Colon (tissue), 2 donors: ENCODE data around the gene CALCOCO2.
"Not testable (repeated sequence)": the region's sequence is repeated elsewhere in the genome, so short reads cannot be mapped to it uniquely, and the experiment has no call there.

ENCODE experiments used
- FAIRE-seq: peaks from 2 replicates; lab custom pipeline; 2012; peaks lifted over from hg19 to GRCh38; lab: Jason Lieb, UNC
- donor health status: control.
- donor health status: control.

CALCOCO2 gene

GRCh38 chr17:48830840-48831548 is at the start of gene CALCOCO2:
CALCOCO2 (plus strand) TSS chr17:48831035; CDS start chr17:48841708, 10,673 bp downstream.
- no peak for FAIRE-seq

GRCh38 chr17:48787828-48788227 is 43.0 kb upstream of the CALCOCO2 start:
- no peak for FAIRE-seq

- FAIRE-seq, result no peak
These were observed 40.2 kb upstream of the CALCOCO2 start for GRCh38 chr17:48790607-48791127.

GRCh38 chr17:48791128-48792032 is 39.5 kb upstream of the CALCOCO2 start:
- no peak for FAIRE-seq

GRCh38 chr17:48792033-48792798 is 38.6 kb upstream of the CALCOCO2 start:
- no peak for FAIRE-seq

- FAIRE-seq, result peak; percentile 36
These were observed 35.2 kb upstream of the CALCOCO2 start for GRCh38 chr17:48795444-48796162.

- FAIRE-seq, result not testable (repeated sequence)
These were observed 34.7 kb upstream of the CALCOCO2 start for GRCh38 chr17:48796163-48796522.

- no peak for FAIRE-seq
These were observed 31.6 kb upstream of the CALCOCO2 start for GRCh38 chr17:48799069-48799723.

- FAIRE-seq, result no peak
These were observed 30.1 kb upstream of the CALCOCO2 start for GRCh38 chr17:48800626-48801217.

GRCh38 chr17:48804936-48805411 is 25.9 kb upstream of the CALCOCO2 start:
- FAIRE-seq, result no peak

GRCh38 chr17:48809182-48809581 is 21.7 kb upstream of the CALCOCO2 start:
- FAIRE-seq, result no peak

GRCh38 chr17:48812001-48812400 is 18.8 kb upstream of the CALCOCO2 start:
- FAIRE-seq, result no peak

GRCh38 chr17:48814504-48814903 is 16.3 kb upstream of the CALCOCO2 start:
- no peak for FAIRE-seq

GRCh38 chr17:48815311-48815710 is 15.5 kb upstream of the CALCOCO2 start:
- FAIRE-seq, result no peak

GRCh38 chr17:48816438-48816773 is 14.4 kb upstream of the CALCOCO2 start:
- no peak for FAIRE-seq

- FAIRE-seq, result no peak
These were observed 13.9 kb upstream of the CALCOCO2 start, which contains the start of gene TTLL6 for GRCh38 chr17:48816774-48817590. TTLL6 (minus strand) TSS chr17:48817229; CDS start chr17:48817072, 157 bp downstream.

GRCh38 chr17:48818361-48818841 is 12.4 kb upstream of the CALCOCO2 start:
- FAIRE-seq, result no peak

- FAIRE-seq, result no peak
These were observed 11.4 kb upstream of the CALCOCO2 start for GRCh38 chr17:48819466-48819865.

GRCh38 chr17:48820936-48821335 is 9.9 kb upstream of the CALCOCO2 start:
- not testable (repeated sequence) for FAIRE-seq
